Measurements from ENCODE around the gene TMEM196.

DNA sequence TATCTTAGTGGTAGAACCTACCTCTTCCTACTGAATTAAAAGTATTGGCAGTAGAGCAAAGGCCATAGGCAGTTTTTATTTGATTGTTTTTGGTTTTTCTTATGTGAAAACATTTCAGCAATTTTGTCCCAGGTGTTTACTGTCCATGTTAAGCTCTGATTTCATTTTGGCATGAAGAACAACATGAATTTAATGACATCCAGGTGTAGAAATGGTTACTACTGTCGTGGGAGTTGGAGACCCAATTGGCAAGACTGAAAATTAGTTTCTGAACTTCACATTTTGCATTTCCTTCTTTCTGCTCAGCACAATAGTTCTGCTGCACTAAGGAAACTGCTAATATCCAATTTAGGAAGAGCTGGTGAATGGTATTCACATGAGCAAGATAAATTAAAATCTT lies 38.0 kb upstream of the TMEM196 start:
- no peak for TF ChIP-seq RAD21 (IDR thresholded peaks at IDR 0.05; ENCODE audit: low read depth)
- TF ChIP-seq TCF7L2 (IDR thresholded peaks at IDR 0.05; ENCODE audit: borderline replicate concordance, extremely low read depth, insufficient read depth, insufficient read length) = no peak
- TF ChIP-seq, protein P1, sequence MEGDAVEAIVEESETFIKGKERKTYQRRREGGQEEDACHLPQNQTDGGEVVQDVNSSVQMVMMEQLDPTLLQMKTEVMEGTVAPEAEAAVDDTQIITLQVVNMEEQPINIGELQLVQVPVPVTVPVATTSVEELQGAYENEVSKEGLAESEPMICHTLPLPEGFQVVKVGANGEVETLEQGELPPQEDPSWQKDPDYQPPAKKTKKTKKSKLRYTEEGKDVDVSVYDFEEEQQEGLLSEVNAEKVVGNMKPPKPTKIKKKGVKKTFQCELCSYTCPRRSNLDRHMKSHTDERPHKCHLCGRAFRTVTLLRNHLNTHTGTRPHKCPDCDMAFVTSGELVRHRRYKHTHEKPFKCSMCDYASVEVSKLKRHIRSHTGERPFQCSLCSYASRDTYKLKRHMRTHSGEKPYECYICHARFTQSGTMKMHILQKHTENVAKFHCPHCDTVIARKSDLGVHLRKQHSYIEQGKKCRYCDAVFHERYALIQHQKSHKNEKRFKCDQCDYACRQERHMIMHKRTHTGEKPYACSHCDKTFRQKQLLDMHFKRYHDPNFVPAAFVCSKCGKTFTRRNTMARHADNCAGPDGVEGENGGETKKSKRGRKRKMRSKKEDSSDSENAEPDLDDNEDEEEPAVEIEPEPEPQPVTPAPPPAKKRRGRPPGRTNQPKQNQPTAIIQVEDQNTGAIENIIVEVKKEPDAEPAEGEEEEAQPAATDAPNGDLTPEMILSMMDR (IDR thresholded peaks at IDR 0.05 in 2 of 3, conservative IDR thresholded peaks at IDR 0.05 in 1 of 3; ENCODE audit: borderline replicate concordance in 1 of 3, insufficient read depth in 1 of 3, low read depth in 2 of 3, low read length in 2 of 3) = no peak
- TF ChIP-seq POLR2AphosphoS5 (IDR thresholded peaks at IDR 0.05; ENCODE audit: low read depth, low read length) = no peak
- no peak for TF ChIP-seq ZBTB33 (IDR thresholded peaks at IDR 0.05; ENCODE audit: extremely low read depth, insufficient replicate concordance, low read length)
- no peak for TF ChIP-seq ZNF274 (IDR thresholded peaks at IDR 0.05; ENCODE audit: low read depth, low read length)
- no peak for TF ChIP-seq JUND (IDR thresholded peaks at IDR 0.05)
- TF ChIP-seq EGR1 (IDR thresholded peaks at IDR 0.05; ENCODE audit: low read depth) = no peak
- no peak for TF ChIP-seq ELF1 (IDR thresholded peaks at IDR 0.05; ENCODE audit: borderline replicate concordance, low read depth)
- no peak for TF ChIP-seq POLR2A (IDR thresholded peaks at IDR 0.05; ENCODE audit: borderline replicate concordance, extremely low read depth, insufficient read depth, insufficient read length)
- no peak for TF ChIP-seq YY1 (IDR thresholded peaks at IDR 0.05; ENCODE audit: extremely low read depth, insufficient replicate concordance, low read depth, low read length)
- no peak for TF ChIP-seq REST (IDR thresholded peaks at IDR 0.05; ENCODE audit: low read depth)
- TF ChIP-seq EZH2phosphoT487 (IDR thresholded peaks at IDR 0.05; ENCODE audit: borderline replicate concordance) = no peak

All from HCT116 (cell line).